ENCODE results near the gene POU2F1. TPM values are rescaled to one million over a fixed set of nuclear protein-coding genes. Genes with fewer than 3 reads are reported as not detected.
A peak's percentile ranks its signal among the peaks of the same experiment; 100 is the strongest.

POU2F1 gene
- total and polyA plus RNA-seq, 7 experiments from 2014 or later = 9.1 to 36.6 (median 22.8) TPM

DNA sequence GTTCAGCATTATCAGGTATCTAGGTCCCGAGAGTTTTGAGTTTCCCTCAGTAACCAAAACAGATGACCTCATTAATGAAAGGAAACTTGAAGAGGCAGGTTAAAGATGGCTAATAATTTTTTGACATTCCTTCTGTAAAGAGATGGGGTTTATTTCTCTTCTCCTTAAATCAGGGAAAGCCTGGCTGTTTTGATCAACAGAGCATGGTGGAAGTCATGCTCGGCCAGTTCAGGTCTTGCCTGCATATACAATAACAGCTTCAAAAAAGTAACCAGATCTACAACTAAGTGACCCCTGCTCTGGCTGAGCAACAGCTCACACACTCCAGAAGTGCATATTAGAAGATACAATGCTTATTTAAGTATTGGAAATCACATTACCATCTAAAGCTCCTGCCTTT, 36.6 kb upstream of the POU2F1 start:
- no peak overlapping the region for H3K27ac Mint-ChIP-seq

GRCh38 chr1:167185062-167185461, 35.6 kb upstream of the POU2F1 start:
- H3K27me3 ChIP-seq (ENCODE audit: control insufficient read depth in 2 of 2, insufficient read depth in 2 of 2, low read length in 2 of 2) = no peaks in the 10 kb centered on the region
- intact Hi-C loops (cut with micrococcal nuclease) = no loop called here
- no peaks in the 10 kb centered on the region for H3K9me3 ChIP-seq (ENCODE audit: control insufficient read depth in 2 of 3, low read length in 3 of 3)
- Mint-ChIP-seq H3K9me3 (peaks cover 0 to 3% (median 0%) of the 10 kb centered on the region in 11 donors), H3K27me3 (peaks cover 0 to 18% (median 2%) of the 10 kb centered on the region in 5 donors), H3K4me1 (peaks cover 0 to 4% (median 0%) of the 10 kb centered on the region in 7 donors), H3K4me3 (no peak overlapping the region), H3K36me3 (no peaks in the 10 kb centered on the region), H3K27ac (no peak overlapping the region)
- ATAC-seq = no peak
- H3K4me3 ChIP-seq (ENCODE audit: low read length) = no peak overlapping the region
- H3K27ac ChIP-seq (ENCODE audit: low read depth, low read length) = no peak overlapping the region
- H3K36me3 ChIP-seq (ENCODE audit: control insufficient read depth in 2 of 3, insufficient read depth in 3 of 3, low read length in 3 of 3) = no peaks in the 10 kb centered on the region
- no peaks in the 10 kb centered on the region for H3K4me1 ChIP-seq (ENCODE audit: control insufficient read depth in 2 of 2, insufficient read depth in 2 of 2, low read length in 2 of 2)
- DNase-seq = no peak
- ChIA-PET POLR2A (interaction anchor here (1.1 kb wide), 1 partner anchor 9 kb away, joined by 3 read pairs; no protein-coding TSS in a partner anchor), CTCF (no interaction called here)

More for the DNA sequence above, 36.6 kb upstream of the POU2F1 start:
- Histone ChIP-seq H3K9me3 (ENCODE audit: control insufficient read depth in 2 of 3, low read length in 3 of 3) (no peaks in the 10 kb centered on the region), H3K36me3 (ENCODE audit: control insufficient read depth in 2 of 3, insufficient read depth in 3 of 3, low read length in 3 of 3) (no peaks in the 10 kb centered on the region), H3K27ac (ENCODE audit: low read depth, low read length) (no peak overlapping the region), H3K27me3 (ENCODE audit: control insufficient read depth in 2 of 2, insufficient read depth in 2 of 2, low read length in 2 of 2) (no peaks in the 10 kb centered on the region), H3K4me3 (ENCODE audit: low read length) (no peak overlapping the region), H3K4me1 (ENCODE audit: control insufficient read depth in 2 of 2, insufficient read depth in 2 of 2, low read length in 2 of 2) (no peaks in the 10 kb centered on the region)
- ChIA-PET POLR2A (interaction anchor here (1.1 kb wide), 1 partner anchor 8 kb away, joined by 3 read pairs; no protein-coding TSS in a partner anchor), CTCF (no interaction called here)
- Mint-ChIP-seq H3K4me3 (no peak overlapping the region), H3K36me3 (no peaks in the 10 kb centered on the region), H3K27me3 (peaks cover 0 to 15% (median 0%) of the 10 kb centered on the region in 5 donors), H3K4me1 (peaks cover 0 to 4% (median 0%) of the 10 kb centered on the region in 7 donors), H3K9me3 (no peaks in the 10 kb centered on the region)
- intact Hi-C loops (cut with micrococcal nuclease) = no loop called here
- DNase-seq (no peak), ATAC-seq (no peak)

DNA sequence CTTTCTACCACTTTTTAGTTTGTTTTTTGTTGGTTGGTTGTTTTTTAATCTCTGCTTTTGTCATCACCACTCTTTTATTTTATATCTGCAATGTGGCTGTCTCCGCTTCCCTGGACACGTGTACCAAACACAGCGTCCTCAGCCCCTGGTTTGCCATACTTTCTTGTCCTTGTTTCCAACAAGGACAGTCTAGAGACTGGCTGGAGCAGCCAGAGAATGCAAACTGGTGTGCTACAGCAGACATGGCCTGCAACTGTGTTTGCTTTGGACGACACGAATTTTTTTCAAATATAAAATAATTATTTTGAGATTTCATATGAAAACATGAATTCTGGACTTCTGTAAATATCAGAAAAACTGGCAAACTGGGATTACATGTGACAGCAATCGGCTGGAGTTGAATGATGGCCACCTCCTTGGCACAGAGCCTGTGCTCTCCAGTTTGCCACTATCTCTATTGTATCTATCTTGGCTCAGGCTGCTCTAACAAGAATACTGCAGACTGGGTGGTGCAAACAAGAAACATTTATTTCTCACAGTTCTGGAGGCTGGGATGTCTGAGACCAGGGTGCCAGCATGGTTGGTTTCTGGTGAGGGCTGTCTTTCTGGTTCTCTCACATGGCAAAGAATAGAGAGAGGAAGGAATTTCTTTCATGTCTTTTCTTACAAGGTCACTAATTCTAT, 34.6 kb upstream of the POU2F1 start:
- CTCF ChIA-PET = no interaction called here
- no peaks in the 10 kb centered on the region for H3K4me1 ChIP-seq (ENCODE audit: control insufficient read depth in 2 of 2, insufficient read depth in 2 of 2, low read length in 2 of 2)
- no peaks in the 10 kb centered on the region for H3K27me3 ChIP-seq (ENCODE audit: control insufficient read depth in 2 of 2, insufficient read depth in 2 of 2, low read length in 2 of 2)
- no peak for DNase-seq
- no peak overlapping the region for H3K4me3 Mint-ChIP-seq
- no peaks in the 10 kb centered on the region for H3K9me3 ChIP-seq (ENCODE audit: control insufficient read depth in 2 of 3, low read length in 3 of 3)
- no peak overlapping the region for H3K27ac ChIP-seq (ENCODE audit: low read depth, low read length)
- POLR2A ChIA-PET = no interaction called here
- peaks cover 0 to 3% (median 0%) of the 10 kb centered on the region in 7 donors for H3K4me1 Mint-ChIP-seq
- H3K4me3 ChIP-seq (ENCODE audit: low read length) = no peak overlapping the region
- intact Hi-C loops (cut with micrococcal nuclease) = no loop called here
- peaks cover 0 to 3% (median 0%) of the 10 kb centered on the region in 11 donors for H3K9me3 Mint-ChIP-seq
- peaks cover 5 to 21% (median 11%) of the 10 kb centered on the region in 5 donors for H3K27me3 Mint-ChIP-seq
- H3K36me3 ChIP-seq (ENCODE audit: control insufficient read depth in 2 of 3, insufficient read depth in 3 of 3, low read length in 3 of 3) = no peaks in the 10 kb centered on the region
- H3K36me3 Mint-ChIP-seq = no peaks in the 10 kb centered on the region
- ATAC-seq = no peak
- H3K27ac Mint-ChIP-seq = no peak overlapping the region

GRCh38 chr1:167186771-167187170, 33.9 kb upstream of the POU2F1 start:
- H3K36me3 Mint-ChIP-seq = no peaks in the 10 kb centered on the region
- POLR2A ChIA-PET = no interaction called here
- Histone ChIP-seq H3K36me3 (ENCODE audit: control insufficient read depth in 2 of 3, insufficient read depth in 3 of 3, low read length in 3 of 3) (no peaks in the 10 kb centered on the region), H3K4me3 (ENCODE audit: low read length) (no peak overlapping the region), H3K27ac (ENCODE audit: low read depth, low read length) (no peak overlapping the region), H3K4me1 (ENCODE audit: control insufficient read depth in 2 of 2, insufficient read depth in 2 of 2, low read length in 2 of 2) (no peaks in the 10 kb centered on the region), H3K9me3 (ENCODE audit: control insufficient read depth in 2 of 3, low read length in 3 of 3) (no peaks in the 10 kb centered on the region), H3K27me3 (ENCODE audit: control insufficient read depth in 2 of 2, insufficient read depth in 2 of 2, low read length in 2 of 2) (no peaks in the 10 kb centered on the region)
- H3K9me3 Mint-ChIP-seq = peaks cover 0 to 3% (median 0%) of the 10 kb centered on the region in 11 donors
- H3K27ac Mint-ChIP-seq = no peak overlapping the region
- intact Hi-C loops (cut with micrococcal nuclease) = no loop called here
- peaks cover 0 to 3% (median 0%) of the 10 kb centered on the region in 7 donors for H3K4me1 Mint-ChIP-seq
- H3K4me3 Mint-ChIP-seq = no peak overlapping the region
- no peak for DNase-seq
- H3K27me3 Mint-ChIP-seq = peaks cover 5 to 23% (median 12%) of the 10 kb centered on the region in 5 donors
- no peak for ATAC-seq
- CTCF ChIA-PET = no interaction called here

DNA sequence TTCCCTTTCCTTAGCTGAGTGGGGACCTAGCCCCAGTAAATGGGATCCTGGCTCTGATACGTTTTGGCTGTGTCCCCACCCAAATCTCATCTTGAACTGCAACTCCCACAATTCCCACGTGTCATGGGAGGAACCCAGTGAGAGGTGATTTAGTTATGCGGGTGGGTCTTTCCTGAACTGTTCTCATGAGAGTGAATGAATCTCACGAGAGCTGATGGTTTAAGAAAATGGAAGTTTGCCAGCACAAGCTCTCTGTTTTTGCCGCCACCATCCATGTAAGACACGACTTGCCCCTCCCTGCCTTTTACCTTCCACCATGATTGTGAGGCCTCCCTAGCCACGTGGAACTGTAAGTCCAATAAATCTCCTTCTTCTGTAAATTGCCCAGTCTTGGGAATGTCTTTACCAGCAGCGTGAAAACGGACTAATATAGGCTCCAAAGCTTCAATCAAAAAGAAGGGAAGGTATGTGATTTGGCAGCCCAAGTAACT, 29.9 kb upstream of the POU2F1 start:
- Histone ChIP-seq H3K4me1 (ENCODE audit: control insufficient read depth in 2 of 2, insufficient read depth in 2 of 2, low read length in 2 of 2) (no peaks in the 10 kb centered on the region), H3K27ac (ENCODE audit: low read depth, low read length) (no peak overlapping the region), H3K27me3 (ENCODE audit: control insufficient read depth in 2 of 2, insufficient read depth in 2 of 2, low read length in 2 of 2) (no peaks in the 10 kb centered on the region), H3K9me3 (ENCODE audit: control insufficient read depth in 2 of 3, low read length in 3 of 3) (no peaks in the 10 kb centered on the region), H3K4me3 (ENCODE audit: low read length) (no peak overlapping the region), H3K36me3 (ENCODE audit: control insufficient read depth in 2 of 3, insufficient read depth in 3 of 3, low read length in 3 of 3) (no peaks in the 10 kb centered on the region)
- peaks cover 0 to 10% (median 3%) of the 10 kb centered on the region in 11 donors for H3K9me3 Mint-ChIP-seq
- H3K4me1 Mint-ChIP-seq = peaks cover 0 to 3% (median 0%) of the 10 kb centered on the region in 7 donors
- no peak overlapping the region for H3K4me3 Mint-ChIP-seq
- peaks cover 5 to 24% (median 20%) of the 10 kb centered on the region in 5 donors for H3K27me3 Mint-ChIP-seq
- H3K36me3 Mint-ChIP-seq = peaks cover 0 to 4% (median 0%) of the 10 kb centered on the region in 5 donors
- intact Hi-C loops (cut with micrococcal nuclease) = no loop called here
- ChIA-PET POLR2A (no interaction called here), CTCF (no interaction called here)
- peak overlapping the region in 1 of 9 donors; percentile 41 for H3K27ac Mint-ChIP-seq
- ATAC-seq (no peak), DNase-seq (no peak)

DNA sequence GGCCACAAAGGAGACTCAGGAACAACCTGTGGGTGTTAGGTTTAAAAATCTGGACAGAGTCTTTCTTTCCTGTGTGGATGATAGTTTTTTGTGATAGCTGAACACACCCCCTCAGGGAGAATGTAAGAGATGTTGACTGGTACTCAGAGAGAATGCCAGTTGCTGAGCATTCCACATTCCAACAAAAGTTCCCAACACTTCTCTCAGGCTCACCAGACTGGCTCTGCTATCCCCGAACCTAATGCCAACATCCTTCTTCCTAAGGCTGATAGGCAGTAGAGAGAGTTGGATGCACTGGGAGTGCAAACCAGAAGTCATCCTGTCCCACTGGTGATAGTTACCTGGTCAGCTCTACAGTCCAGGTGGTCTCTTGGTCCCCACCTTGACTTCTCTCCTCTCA, 28.7 kb upstream of the POU2F1 start:
- ATAC-seq = no peak
- DNase-seq = no peak
- Mint-ChIP-seq H3K4me1 (peaks cover 0 to 3% (median 0%) of the 10 kb centered on the region in 7 donors), H3K36me3 (peaks cover 0 to 4% (median 0%) of the 10 kb centered on the region in 5 donors), H3K27ac (no peak overlapping the region), H3K4me3 (no peak overlapping the region), H3K27me3 (peaks cover 5 to 20% (median 18%) of the 10 kb centered on the region in 5 donors), H3K9me3 (peaks cover 0 to 10% (median 3%) of the 10 kb centered on the region in 11 donors)
- CTCF ChIA-PET = no interaction called here
- intact Hi-C loops (cut with micrococcal nuclease) = no loop called here
- H3K4me1 ChIP-seq (ENCODE audit: control insufficient read depth in 2 of 2, insufficient read depth in 2 of 2, low read length in 2 of 2) = no peaks in the 10 kb centered on the region
- POLR2A ChIA-PET = no interaction called here
- no peaks in the 10 kb centered on the region for H3K36me3 ChIP-seq (ENCODE audit: control insufficient read depth in 2 of 3, insufficient read depth in 3 of 3, low read length in 3 of 3)
- no peak overlapping the region for H3K27ac ChIP-seq (ENCODE audit: low read depth, low read length)
- no peak overlapping the region for H3K4me3 ChIP-seq (ENCODE audit: low read length)
- H3K27me3 ChIP-seq (ENCODE audit: control insufficient read depth in 2 of 2, insufficient read depth in 2 of 2, low read length in 2 of 2) = no peaks in the 10 kb centered on the region
- no peaks in the 10 kb centered on the region for H3K9me3 ChIP-seq (ENCODE audit: control insufficient read depth in 2 of 3, low read length in 3 of 3)

- Mint-ChIP-seq H3K27me3 (peaks cover 5 to 20% (median 12%) of the 10 kb centered on the region in 5 donors), H3K4me1 (peaks cover 0 to 2% (median 0%) of the 10 kb centered on the region in 7 donors), H3K27ac (no peak overlapping the region), H3K9me3 (peaks cover 0 to 10% (median 3%) of the 10 kb centered on the region in 11 donors), H3K36me3 (peaks cover 0 to 4% (median 0%) of the 10 kb centered on the region in 5 donors), H3K4me3 (no peak overlapping the region)
- H3K36me3 ChIP-seq (ENCODE audit: control insufficient read depth in 2 of 3, insufficient read depth in 3 of 3, low read length in 3 of 3) = no peaks in the 10 kb centered on the region
- ATAC-seq = no peak
- H3K9me3 ChIP-seq (ENCODE audit: control insufficient read depth in 2 of 3, low read length in 3 of 3) = no peaks in the 10 kb centered on the region
- no peak overlapping the region for H3K27ac ChIP-seq (ENCODE audit: low read depth, low read length)
- intact Hi-C loops (cut with micrococcal nuclease) = no loop called here
- no peaks in the 10 kb centered on the region for H3K27me3 ChIP-seq (ENCODE audit: control insufficient read depth in 2 of 2, insufficient read depth in 2 of 2, low read length in 2 of 2)
- ChIA-PET CTCF (interaction anchor here (0.6 kb wide), 1 partner anchor 38 kb away, joined by 5 read pairs; no protein-coding TSS in a partner anchor), POLR2A (no interaction called here)
- H3K4me1 ChIP-seq (ENCODE audit: control insufficient read depth in 2 of 2, insufficient read depth in 2 of 2, low read length in 2 of 2) = no peaks in the 10 kb centered on the region
- no peak overlapping the region for H3K4me3 ChIP-seq (ENCODE audit: low read length)
- DNase-seq = no peak
Observed at GRCh38 chr1:167194182-167194581, 26.5 kb upstream of the POU2F1 start.

All from naive thymus-derived CD4-positive, alpha-beta T cell (primary cell).